Measurements from ENCODE around the gene LRRC26.

DNA sequence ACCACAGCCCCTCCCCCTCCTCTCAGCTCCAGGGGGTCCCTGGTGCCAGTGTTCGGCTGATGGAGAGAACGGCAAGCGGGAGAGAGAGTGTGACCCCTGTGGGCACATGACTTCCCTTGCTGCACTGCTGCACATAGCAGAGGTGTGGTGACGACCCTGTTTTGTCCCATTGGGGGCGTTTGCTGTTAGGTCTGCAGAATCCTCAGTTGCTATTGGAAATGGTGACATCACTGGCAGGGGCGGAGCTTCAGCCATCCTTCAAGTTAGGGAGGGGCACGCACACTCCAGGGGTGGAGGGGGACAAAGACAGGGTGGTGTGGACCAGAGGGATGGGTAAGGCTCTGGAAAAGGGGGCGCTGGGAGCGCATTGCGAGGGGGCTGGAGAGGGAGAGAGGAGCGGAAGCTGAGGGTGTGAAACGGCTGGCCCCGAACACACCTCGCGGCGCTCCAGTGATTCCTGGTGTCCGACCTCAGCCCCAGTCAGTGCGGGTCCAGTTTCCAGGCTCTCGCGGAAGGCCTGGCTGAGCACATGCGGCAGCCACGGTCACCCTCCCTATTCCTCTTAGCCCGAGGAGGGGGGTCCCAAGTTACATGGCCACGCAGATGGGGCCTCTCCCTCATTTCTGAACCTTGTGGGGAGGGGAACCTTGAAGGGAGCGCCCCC lies 31.7 kb downstream of the LRRC26 start:
- TF ChIP-seq CTCF (IDR thresholded peaks at IDR 0.05; ENCODE audit: low read depth, low read length, poor library complexity, severe bottlenecking) (peak; percentile 28), EZH2phosphoT487 (IDR thresholded peaks at IDR 0.05; ENCODE audit: borderline replicate concordance, low read length) (no peak)

All from DOHH2 (cell line).